ENCODE data around the gene MARK3. TPM values are rescaled to one million over a fixed set of nuclear protein-coding genes. Genes with fewer than 3 reads are reported as not detected.

MARK3 gene
- total and polyA plus RNA-seq, 2 of the 13 experiments (the other 11 are each of a cell fraction or from before 2014, with no cell fraction given) = 47.7 to 56.6 TPM

DNA sequence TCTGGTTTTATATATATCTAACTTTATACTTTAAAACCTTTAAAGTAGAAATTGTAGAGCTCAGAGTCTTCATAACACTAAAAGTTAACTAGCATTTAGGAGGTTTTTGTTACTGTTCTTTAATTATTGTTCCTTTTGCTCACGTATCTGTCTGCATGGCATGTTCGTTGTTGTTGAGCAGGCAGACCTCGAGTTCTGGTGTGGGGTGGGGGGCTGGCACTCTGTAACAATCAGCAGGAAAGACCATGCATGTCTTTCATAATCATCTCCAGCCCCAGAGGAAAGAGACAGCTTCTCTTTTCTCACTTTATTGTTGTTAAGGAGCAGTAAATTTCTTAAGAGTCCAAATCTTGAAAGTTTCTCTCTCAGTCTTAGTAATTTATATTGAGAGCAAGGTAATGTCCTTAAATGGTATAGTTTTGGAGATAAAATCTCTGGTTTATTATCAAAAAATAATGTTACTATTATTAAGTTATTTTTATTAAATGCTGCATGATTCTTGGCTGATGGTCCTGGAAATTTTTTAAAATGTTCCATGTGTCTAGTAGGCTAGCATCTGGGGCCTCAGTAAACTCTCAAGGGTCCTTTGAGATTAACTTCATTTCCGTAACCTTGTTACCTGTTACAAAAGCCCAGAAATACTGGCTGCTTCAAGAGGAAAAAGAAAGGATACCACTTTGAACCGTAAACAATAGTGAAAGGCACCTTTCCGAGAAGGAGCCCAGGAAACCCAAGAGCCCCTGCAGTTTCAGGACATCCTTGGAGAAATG is 107.1 kb downstream of the MARK3 start:
- no peak for ATAC-seq
- H3K79me2 ChIP-seq (ENCODE audit: insufficient read depth, low read length) = no peaks in the 10 kb centered on the region
- BruUV-seq (replicated peaks) = no TSS peak
- H3K27ac ChIP-seq (ENCODE audit: extremely low read length, insufficient read depth, low read length) = no peak overlapping the region
- no peaks in the 10 kb centered on the region for H4K20me1 ChIP-seq (ENCODE audit: insufficient read depth, low read length)
- H3K4me2 ChIP-seq (ENCODE audit: low read depth, low read length) = no peak overlapping the region
- H3K9ac ChIP-seq (ENCODE audit: insufficient read depth, low read depth, low read length) = no peak overlapping the region
- ChIA-PET CTCF (ENCODE audit: low intra/inter-chr PET ratio, low total read pairs) (no interaction called here), POLR2A (no interaction called here)
- no peak for FAIRE-seq
- in situ Hi-C loops (cut with HindIII; ENCODE audit: extremely low pct_ligation_motif_present, low pct_unique_long_range_greater_than_20kb) (no loop called here), intact Hi-C loops (cut with micrococcal nuclease; ENCODE audit: unreplicated experiment) (no loop called here)
- H2AFZ ChIP-seq (ENCODE audit: low read length) = no peak overlapping the region
- DNase-seq (ENCODE audit: low spot score) = no peak
- no peaks in the 10 kb centered on the region for H3K9me3 ChIP-seq (ENCODE audit: low read length)
- H3K27me3 ChIP-seq (ENCODE audit: control insufficient read depth in 1 of 2, insufficient read depth in 2 of 2, low read length in 2 of 2) = no peaks in the 10 kb centered on the region
- WGBS (ENCODE audit: low lambda C conversion rate) = 97% methylated on average over 6 of the region's 6 CpGs
- no peak overlapping the region for H3K4me3 ChIP-seq (replicated peaks in 1 of 3; ENCODE audit: insufficient read depth in 1 of 3, low read depth in 2 of 3, low read length in 3 of 3)
- H3K36me3 ChIP-seq (replicated peaks in 1 of 2; ENCODE audit: control insufficient read depth in 1 of 2, insufficient read depth in 2 of 2, low read length in 2 of 2) = peaks cover 6 to 50% of the 10 kb centered on the region in 2 experiments
- TF ChIP-seq SMARCE1 (IDR thresholded peaks at IDR 0.05; ENCODE audit: borderline replicate concordance) = no peak
- H3K4me1 ChIP-seq (ENCODE audit: insufficient read depth, low read length) = no peaks in the 10 kb centered on the region

DNA sequence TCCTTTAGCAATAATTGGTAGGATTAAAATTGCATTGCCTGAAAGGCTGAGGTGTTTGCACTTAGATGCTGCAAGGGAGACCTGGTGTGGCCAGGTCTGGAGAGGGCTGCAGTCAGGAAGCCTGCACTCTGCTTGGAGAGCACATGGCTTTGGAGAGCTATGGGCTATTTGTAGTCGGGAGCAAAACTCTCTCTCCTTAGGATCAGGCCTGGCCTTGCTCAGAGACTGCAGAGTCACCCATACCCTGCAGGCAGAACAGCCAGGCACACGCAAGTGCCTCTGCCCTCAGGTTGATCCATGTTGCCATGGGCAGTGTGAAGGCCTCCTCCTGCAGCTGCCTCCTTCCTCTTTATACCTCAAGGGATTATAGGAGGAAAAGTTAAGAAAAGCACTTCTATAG is 110.6 kb downstream of the MARK3 start:
- in situ Hi-C loops (cut with HindIII; ENCODE audit: extremely low pct_ligation_motif_present, low pct_unique_long_range_greater_than_20kb) (no loop called here), intact Hi-C loops (cut with micrococcal nuclease; ENCODE audit: unreplicated experiment) (no loop called here)
- Histone ChIP-seq H3K9ac (ENCODE audit: insufficient read depth, low read depth, low read length) (no peak overlapping the region), H3K4me1 (ENCODE audit: insufficient read depth, low read length) (peaks cover 8% of the 10 kb centered on the region), H3K36me3 (replicated peaks in 1 of 2; ENCODE audit: control insufficient read depth in 1 of 2, insufficient read depth in 2 of 2, low read length in 2 of 2) (peaks cover 6 to 46% of the 10 kb centered on the region in 2 experiments), H3K9me3 (ENCODE audit: low read length) (no peaks in the 10 kb centered on the region), H3K27ac (ENCODE audit: extremely low read length, insufficient read depth, low read length) (no peak overlapping the region), H3K27me3 (ENCODE audit: control insufficient read depth in 1 of 2, insufficient read depth in 2 of 2, low read length in 2 of 2) (no peaks in the 10 kb centered on the region), H3K79me2 (ENCODE audit: insufficient read depth, low read length) (no peaks in the 10 kb centered on the region), H3K4me3 (replicated peaks in 1 of 3; ENCODE audit: insufficient read depth in 1 of 3, low read depth in 2 of 3, low read length in 3 of 3) (no peak overlapping the region), H4K20me1 (ENCODE audit: insufficient read depth, low read length) (no peaks in the 10 kb centered on the region), H2AFZ (ENCODE audit: low read length) (no peak overlapping the region), H3K4me2 (ENCODE audit: low read depth, low read length) (no peak overlapping the region)
- WGBS (ENCODE audit: low lambda C conversion rate) = 71% methylated on average over 1 of the region's 2 CpGs
- no peak for TF ChIP-seq NAIF1 (CRISPR knock-in tag; IDR thresholded peaks at IDR 0.05; ENCODE audit: borderline replicate concordance)
- ChIA-PET POLR2A (no interaction called here), CTCF (ENCODE audit: low intra/inter-chr PET ratio, low total read pairs) (interaction anchor here (0.9 kb wide), 1 partner anchor 51 kb away, joined by 3 read pairs; no protein-coding TSS in a partner anchor)
- FAIRE-seq (no peak), DNase-seq (ENCODE audit: low spot score) (no peak), ATAC-seq (no peak)
- no TSS peak for BruUV-seq (replicated peaks)
